ENCODE measurements around the gene DMWD. TPM values are rescaled to one million over a fixed set of nuclear protein-coding genes. Genes with fewer than 3 reads are reported as not detected.

The DMWD gene
- total RNA-seq, 1 experiment from 2014 or later, result 64.6 TPM

GRCh38 chr19:45814166-45814780 lies 21.6 kb upstream of the DMWD start:
- no TSS peak for BruUV-seq (replicated peaks)
- ChIA-PET POLR2A (interaction anchor here (0.6 kb wide), 1 partner anchor 12 kb away, joined by 6 read pairs; no protein-coding TSS in a partner anchor), CTCF (no interaction called here)
- Histone ChIP-seq H3K9me3 (ENCODE audit: control insufficient read depth, insufficient read depth, low read depth, low read length) (no peaks in the 10 kb centered on the region), H3K4me1 (ENCODE audit: control insufficient read depth, insufficient read depth, low read length) (peaks cover 4% of the 10 kb centered on the region; the same call in 1 of the 2 replicates), H3K4me3 (ENCODE audit: low read depth in 2 of 2, low read length in 2 of 2) (no peak overlapping the region), H3K27ac (ENCODE audit: low read length) (no peak overlapping the region), H3K27me3 (ENCODE audit: control insufficient read depth, insufficient read depth, low read length) (no peaks in the 10 kb centered on the region), H3K36me3 (ENCODE audit: control insufficient read depth, insufficient read depth, low read length) (no peaks in the 10 kb centered on the region)
- intact Hi-C loops (cut with micrococcal nuclease; ENCODE audit: unreplicated experiment) (no loop called here), in situ Hi-C loops (cut with HindIII; ENCODE audit: low pct_unique_long_range_greater_than_20kb, low sequenced_read_pairs) (no loop called here)
- TF ChIP-seq REST (IDR thresholded peaks at IDR 0.05; ENCODE audit: insufficient read depth in 1 of 2, low read depth in 2 of 2, low read length in 1 of 2), result no peak
- no peak for TF ChIP-seq TCF7L2 (IDR thresholded peaks at IDR 0.05; ENCODE audit: low read depth, low read length)
- TF ChIP-seq POLR2AphosphoS5 (IDR thresholded peaks at IDR 0.05; ENCODE audit: low read depth, low read length), result no peak
- TF ChIP-seq SIN3A (IDR thresholded peaks at IDR 0.05; ENCODE audit: borderline replicate concordance, insufficient read depth, low read depth, low read length), result no peak
- TF ChIP-seq, protein P1, sequence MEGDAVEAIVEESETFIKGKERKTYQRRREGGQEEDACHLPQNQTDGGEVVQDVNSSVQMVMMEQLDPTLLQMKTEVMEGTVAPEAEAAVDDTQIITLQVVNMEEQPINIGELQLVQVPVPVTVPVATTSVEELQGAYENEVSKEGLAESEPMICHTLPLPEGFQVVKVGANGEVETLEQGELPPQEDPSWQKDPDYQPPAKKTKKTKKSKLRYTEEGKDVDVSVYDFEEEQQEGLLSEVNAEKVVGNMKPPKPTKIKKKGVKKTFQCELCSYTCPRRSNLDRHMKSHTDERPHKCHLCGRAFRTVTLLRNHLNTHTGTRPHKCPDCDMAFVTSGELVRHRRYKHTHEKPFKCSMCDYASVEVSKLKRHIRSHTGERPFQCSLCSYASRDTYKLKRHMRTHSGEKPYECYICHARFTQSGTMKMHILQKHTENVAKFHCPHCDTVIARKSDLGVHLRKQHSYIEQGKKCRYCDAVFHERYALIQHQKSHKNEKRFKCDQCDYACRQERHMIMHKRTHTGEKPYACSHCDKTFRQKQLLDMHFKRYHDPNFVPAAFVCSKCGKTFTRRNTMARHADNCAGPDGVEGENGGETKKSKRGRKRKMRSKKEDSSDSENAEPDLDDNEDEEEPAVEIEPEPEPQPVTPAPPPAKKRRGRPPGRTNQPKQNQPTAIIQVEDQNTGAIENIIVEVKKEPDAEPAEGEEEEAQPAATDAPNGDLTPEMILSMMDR (IDR thresholded peaks at IDR 0.05), result no peak
- ATAC-seq (no peak), DNase-seq (ENCODE audit: low read depth, low spot score) (no peak)

DNA sequence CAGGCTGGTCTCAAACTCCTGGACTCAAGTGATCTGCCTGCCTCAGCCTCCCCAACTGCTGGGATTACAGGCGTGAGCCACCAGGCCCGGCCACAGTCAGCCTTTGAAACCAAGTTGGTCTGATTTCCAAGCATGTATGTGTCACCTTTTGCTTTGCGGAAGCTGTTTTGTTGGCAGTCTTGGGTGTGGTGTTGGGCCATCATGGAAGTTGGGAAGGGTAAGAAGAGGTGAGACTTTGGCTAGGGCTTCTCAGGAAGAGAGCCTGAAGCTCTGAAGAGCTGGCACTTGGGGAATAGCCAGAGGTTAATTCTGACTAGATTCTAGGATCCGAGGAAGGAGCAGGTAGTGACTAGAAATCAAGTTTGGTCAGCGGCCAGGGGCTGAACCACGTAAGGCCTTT lies 19.7 kb upstream of the DMWD start:
- TF ChIP-seq SIN3A (IDR thresholded peaks at IDR 0.05; ENCODE audit: borderline replicate concordance, insufficient read depth, low read depth, low read length), result no peak
- no peak for TF ChIP-seq POLR2AphosphoS5 (IDR thresholded peaks at IDR 0.05; ENCODE audit: low read depth, low read length)
- TF ChIP-seq, protein P1 (IDR thresholded peaks at IDR 0.05), result no peak
- no peak for TF ChIP-seq REST (IDR thresholded peaks at IDR 0.05; ENCODE audit: insufficient read depth in 1 of 2, low read depth in 2 of 2, low read length in 1 of 2)
- no peak for TF ChIP-seq TCF7L2 (IDR thresholded peaks at IDR 0.05; ENCODE audit: low read depth, low read length)
- CTCF ChIA-PET, result no interaction called here
- H3K27ac ChIP-seq (ENCODE audit: low read length), result no peak overlapping the region
- intact Hi-C loops (cut with micrococcal nuclease; ENCODE audit: unreplicated experiment) (no loop called here), in situ Hi-C loops (cut with HindIII; ENCODE audit: low pct_unique_long_range_greater_than_20kb, low sequenced_read_pairs) (no loop called here)
- POLR2A ChIA-PET, result no interaction called here
- H3K27me3 ChIP-seq (ENCODE audit: control insufficient read depth, insufficient read depth, low read length), result no peaks in the 10 kb centered on the region
- H3K36me3 ChIP-seq (ENCODE audit: control insufficient read depth, insufficient read depth, low read length), result no peaks in the 10 kb centered on the region
- ATAC-seq (no peak), DNase-seq (ENCODE audit: low read depth, low spot score) (no peak)
- H3K4me1 ChIP-seq (ENCODE audit: control insufficient read depth, insufficient read depth, low read length), result peaks cover 4% of the 10 kb centered on the region; the same call in 1 of the 2 replicates
- no TSS peak for BruUV-seq (replicated peaks)
- no peaks in the 10 kb centered on the region for H3K9me3 ChIP-seq (ENCODE audit: control insufficient read depth, insufficient read depth, low read depth, low read length)
- no peak overlapping the region for H3K4me3 ChIP-seq (ENCODE audit: low read depth in 2 of 2, low read length in 2 of 2)
